Measurements from ENCODE around the gene GPR108.
"Not testable (repeated sequence)": the region's sequence is repeated elsewhere in the genome, so short reads cannot be mapped to it uniquely, and the experiment has no call there.

Gene GPR108

GRCh38 chr19:6737284-6737872, at the start of gene GPR108:
Gene GPR108, minus strand, starts transcription at chr19:6737580. Its CDS starts 4 bp downstream, at chr19:6737576.
- DNase-seq, result peak; percentile 95

- DNase-seq, result no peak
Observed at GRCh38 chr19:6779206-6779605, 41.8 kb upstream of the GPR108 start.

DNA sequence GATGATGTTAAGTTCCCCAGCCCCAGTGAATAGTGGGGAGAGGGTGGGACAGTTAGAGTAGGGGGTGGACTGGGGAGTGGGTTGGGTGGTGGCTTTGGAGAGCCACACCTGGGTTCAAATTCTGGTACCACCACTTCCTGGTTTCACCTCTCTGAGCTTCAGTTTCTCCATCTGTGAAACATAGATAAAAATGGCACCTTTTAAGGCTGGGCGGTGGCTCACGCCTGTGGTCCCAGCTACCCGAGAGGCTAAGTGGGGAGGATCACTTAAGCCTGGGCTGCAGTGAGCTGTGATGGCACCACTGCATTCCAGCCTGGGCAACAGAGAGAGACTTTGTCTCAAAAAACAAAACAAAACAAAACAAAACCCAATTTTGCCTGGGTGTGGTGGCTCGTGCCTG, 41.0 kb upstream of the GPR108 start:
- DNase-seq, result no peak

DNA sequence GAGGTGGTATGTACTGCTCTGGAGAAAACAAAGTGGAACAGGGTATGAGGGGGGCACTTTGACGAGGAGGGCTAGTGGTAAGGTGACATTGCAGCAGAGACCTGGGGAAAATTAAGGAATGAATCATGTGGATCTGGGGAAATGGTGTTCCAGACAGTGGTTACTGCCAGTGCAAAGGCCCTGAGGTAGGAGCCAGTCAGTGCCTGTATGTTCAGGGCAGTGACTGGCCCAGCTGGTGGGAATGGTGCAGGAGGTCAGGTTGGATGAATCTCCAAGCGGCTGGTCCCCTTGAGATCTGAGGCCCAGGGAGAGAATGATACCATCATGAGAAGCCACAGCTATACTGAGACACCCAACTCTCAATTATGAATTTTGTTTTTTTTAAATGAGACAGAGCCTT, 40.1 kb upstream of the GPR108 start:
- DNase-seq, result no peak

- no peak for DNase-seq
Observed at GRCh38 chr19:6776999-6777398, 39.6 kb upstream of the GPR108 start.

GRCh38 chr19:6776045-6776444, 38.7 kb upstream of the GPR108 start:
- DNase-seq, result not testable (repeated sequence)

DNA sequence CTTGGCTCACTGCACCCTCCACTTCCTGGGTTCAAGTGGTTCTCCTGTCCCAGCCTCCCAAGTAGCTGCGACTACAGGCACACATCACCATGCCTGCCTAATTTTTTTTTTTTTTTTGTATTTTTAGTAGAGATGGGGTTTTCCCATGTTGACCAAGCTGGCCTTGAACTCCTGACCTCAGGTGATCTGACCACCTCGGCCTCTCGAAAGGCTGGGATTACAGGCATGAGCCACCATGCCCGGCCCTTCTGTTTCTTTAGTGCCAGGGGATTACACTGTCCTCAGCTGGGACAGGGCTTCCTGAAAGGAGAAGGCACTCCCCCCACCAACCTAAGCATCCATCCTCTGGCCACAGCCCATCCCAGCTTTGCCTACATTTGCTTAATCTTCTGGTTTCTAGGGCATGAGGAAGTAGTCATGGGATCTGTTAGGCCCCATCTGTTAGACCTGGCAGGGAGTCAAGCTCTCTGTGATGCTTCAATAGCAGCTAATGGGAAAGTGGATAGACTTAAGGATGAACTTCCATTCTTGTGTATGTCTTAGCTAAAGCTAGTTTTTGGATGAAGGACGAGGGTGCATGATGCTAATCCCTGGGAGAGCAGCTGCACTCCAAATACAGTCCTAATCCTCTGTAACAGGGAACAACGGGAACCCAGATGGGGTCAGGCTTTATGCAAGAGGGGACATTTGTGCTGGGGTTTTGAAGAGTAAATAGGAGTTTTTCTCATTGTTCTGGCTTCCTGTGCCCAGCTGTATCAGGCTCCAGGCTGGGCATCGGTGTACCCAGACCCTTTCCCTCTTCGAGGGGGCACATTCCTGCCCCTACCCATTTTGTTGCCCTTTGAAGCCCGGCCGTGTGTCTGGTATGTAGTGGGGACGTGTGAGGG, 37.7 kb upstream of the GPR108 start:
- no peak for DNase-seq

GRCh38 chr19:6773323-6773931, 36.0 kb upstream of the GPR108 start:
- no peak for DNase-seq

DNA sequence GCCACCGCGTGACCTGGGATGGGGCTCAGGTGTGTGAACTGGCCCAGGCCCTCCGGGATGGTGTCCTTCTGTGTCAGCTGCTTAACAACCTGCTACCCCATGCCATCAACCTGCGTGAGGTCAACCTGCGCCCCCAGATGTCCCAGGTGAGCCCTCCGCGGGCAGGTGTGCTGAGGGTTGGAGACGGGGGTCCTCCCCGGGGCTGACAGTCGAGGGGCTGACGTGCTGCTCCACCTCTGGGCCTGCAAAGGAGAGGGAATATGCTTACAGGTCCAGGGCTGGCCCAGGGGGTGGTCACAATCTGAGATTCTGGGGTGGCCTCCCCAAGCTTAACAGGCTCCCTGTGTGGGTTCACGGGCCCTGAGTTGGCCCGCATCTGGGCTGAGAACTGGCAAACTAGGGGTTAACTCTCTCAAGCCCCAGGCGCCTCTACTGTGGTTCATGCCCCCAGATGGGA, 35.5 kb upstream of the GPR108 start:
- no peak for DNase-seq

- DNase-seq, result no peak
Observed at GRCh38 chr19:6772028-6772865, 34.9 kb upstream of the GPR108 start, which contains the start of gene VAV1. Gene VAV1, plus strand, starts transcription at chr19:6772708. Its CDS starts 100 bp downstream, at chr19:6772808.

DNA sequence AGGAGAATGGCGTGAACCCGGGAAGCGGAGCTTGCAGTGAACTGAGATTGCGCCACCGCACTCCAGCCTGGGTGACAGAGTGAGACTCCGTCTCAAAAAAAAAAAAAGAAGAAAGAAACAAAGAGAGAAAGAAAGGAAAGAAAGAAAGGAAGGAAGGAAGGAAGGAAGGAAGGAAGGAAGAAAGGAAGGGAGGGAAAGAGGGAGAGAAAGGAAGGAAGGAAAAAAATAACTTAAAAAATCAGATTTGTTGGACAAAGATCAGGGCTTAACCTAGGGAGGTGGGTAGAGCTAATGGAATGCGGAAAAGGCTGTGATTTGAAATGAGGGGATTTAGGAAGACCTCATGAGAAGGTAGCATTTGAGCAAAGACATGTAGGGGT, 34.3 kb upstream of the GPR108 start:
- not testable (repeated sequence) for DNase-seq

- DNase-seq, result no peak
Observed at GRCh38 chr19:6769006-6769619, 31.7 kb upstream of the GPR108 start.

GRCh38 chr19:6768236-6768785, 30.9 kb upstream of the GPR108 start:
- no peak for DNase-seq

GRCh38 chr19:6767357-6768235, 30.2 kb upstream of the GPR108 start, which contains the start of gene SH2D3A:
Gene SH2D3A, minus strand, starts transcription at chr19:6767435. Its CDS starts 3,687 bp downstream, at chr19:6763748.
- peak; percentile 76 for DNase-seq

GRCh38 chr19:6767081-6767356, 29.6 kb upstream of the GPR108 start:
- DNase-seq, result peak; percentile 16

- no peak for DNase-seq
Observed at GRCh38 chr19:6766357-6767080, 29.1 kb upstream of the GPR108 start.

- DNase-seq, result no peak
Observed at GRCh38 chr19:6765738-6766356, 28.5 kb upstream of the GPR108 start.

- not testable (repeated sequence) for DNase-seq
Observed at GRCh38 chr19:6762253-6762797, 24.9 kb upstream of the GPR108 start.

GRCh38 chr19:6761053-6761676, 23.8 kb upstream of the GPR108 start:
- DNase-seq, result no peak

All from NCI-H2171 (cell line).